GM19240 (cell line): ENCODE measurements around the gene ADGRB3.
"Not testable (repeated sequence)": the region's sequence is repeated elsewhere in the genome, so short reads cannot be mapped to it uniquely, and the experiment has no call there.

ENCODE experiments used
- DNase-seq: peaks from one replicate; pipeline ENCODE4 v3.0.0; 2011; ENCODE audit warnings: low spot score; ENCODE audit not compliant: insufficient read length

The ADGRB3 gene

DNA sequence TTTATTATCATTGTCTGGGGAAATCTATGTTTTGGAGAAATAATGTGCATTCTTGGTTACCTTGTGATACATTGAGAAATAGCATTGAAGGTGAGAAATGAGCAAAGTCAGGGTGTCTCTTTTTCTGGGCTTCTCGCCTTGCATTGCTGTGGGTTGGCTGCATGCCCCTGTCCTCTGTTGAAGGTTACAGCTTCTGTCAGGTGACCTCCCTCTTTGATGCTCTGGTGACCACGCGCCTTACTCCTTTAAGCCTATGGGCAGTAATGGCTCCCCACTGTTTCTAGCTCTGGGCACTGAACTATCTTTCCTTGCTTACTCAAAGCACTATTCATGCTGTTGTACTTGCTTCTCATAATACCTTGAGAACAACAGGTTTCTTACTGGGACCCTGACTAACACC lies 14.6 kb downstream of the ADGRB3 start:
- DNase-seq: no peak

GRCh38 chr6:68650142-68650541 lies 15.1 kb downstream of the ADGRB3 start:
- no peak for DNase-seq

GRCh38 chr6:68651011-68651985 lies 16.2 kb downstream of the ADGRB3 start:
- DNase-seq: no peak

GRCh38 chr6:68652117-68652536 lies 17.0 kb downstream of the ADGRB3 start:
- DNase-seq: no peak

GRCh38 chr6:68653074-68653705 lies 18.1 kb downstream of the ADGRB3 start:
- no peak for DNase-seq

GRCh38 chr6:68653706-68654089 lies 18.6 kb downstream of the ADGRB3 start:
- no peak for DNase-seq

DNA sequence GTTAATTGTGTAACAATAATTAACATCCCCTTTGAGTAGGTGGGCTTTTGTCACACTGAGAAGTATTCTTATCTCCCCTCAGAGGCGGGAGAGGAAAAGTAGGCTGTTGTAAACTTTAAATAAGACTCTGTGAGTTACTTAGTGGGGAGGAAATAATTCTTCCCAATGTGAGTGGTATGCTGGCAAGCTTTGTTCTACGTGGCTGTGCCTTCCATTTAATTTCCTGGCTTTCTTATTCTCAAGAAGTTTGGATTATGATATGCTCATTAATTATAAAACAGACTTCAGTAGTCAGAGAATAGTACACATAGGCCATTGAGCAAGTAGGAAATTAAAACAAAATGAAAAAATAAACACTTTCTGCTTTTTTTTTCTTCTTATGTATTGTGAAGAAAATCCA lies 19.1 kb downstream of the ADGRB3 start:
- DNase-seq: no peak

DNA sequence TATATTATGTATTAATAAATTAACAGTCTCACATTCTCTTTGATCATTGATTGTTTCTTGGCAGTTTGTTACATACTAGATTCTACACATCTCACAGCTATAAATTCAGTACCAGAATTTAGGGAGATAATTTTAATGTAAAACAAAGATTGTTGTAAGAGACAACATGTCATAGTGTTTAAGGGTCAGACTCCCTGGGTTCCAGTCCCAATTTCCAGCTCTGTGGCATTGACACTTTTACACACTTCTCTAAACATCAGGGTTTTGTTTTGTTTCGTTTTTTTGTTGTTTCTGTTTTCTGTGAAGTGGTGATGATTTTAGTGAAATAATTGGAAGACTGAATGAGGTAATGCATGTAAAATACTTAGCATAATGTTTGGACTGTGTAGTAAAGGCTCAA lies 19.9 kb downstream of the ADGRB3 start:
- no peak for DNase-seq

- no peak for DNase-seq
Measured at GRCh38 chr6:68657374-68658139, 22.5 kb downstream of the ADGRB3 start.

- no peak for DNase-seq
Measured at GRCh38 chr6:68658338-68658737, 23.3 kb downstream of the ADGRB3 start.

- no peak for DNase-seq
Measured at GRCh38 chr6:68673255-68673654, 38.2 kb downstream of the ADGRB3 start.

- DNase-seq: no peak
Measured at GRCh38 chr6:68675548-68675947, 40.5 kb downstream of the ADGRB3 start.

DNA sequence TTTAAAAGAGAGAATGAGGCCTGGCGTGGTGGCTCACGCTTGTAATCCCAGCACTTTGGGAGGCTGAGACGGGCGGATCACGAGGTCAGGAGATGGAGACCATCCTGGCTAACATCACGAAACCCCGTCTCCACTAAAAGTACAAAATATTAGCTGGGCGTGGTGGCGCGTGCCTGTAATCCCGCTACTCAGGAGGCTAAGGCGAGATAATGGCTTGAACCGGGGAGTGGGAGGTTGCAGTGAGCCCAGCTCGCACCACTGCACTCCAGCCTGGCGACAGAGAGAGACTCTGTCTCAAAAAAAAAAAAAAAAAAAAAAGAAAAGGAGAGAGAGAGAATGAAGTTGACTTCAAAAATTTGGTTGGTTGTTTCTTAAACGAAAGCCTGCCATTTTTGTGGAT lies 41.0 kb downstream of the ADGRB3 start:
- DNase-seq: not testable (repeated sequence)

DNA sequence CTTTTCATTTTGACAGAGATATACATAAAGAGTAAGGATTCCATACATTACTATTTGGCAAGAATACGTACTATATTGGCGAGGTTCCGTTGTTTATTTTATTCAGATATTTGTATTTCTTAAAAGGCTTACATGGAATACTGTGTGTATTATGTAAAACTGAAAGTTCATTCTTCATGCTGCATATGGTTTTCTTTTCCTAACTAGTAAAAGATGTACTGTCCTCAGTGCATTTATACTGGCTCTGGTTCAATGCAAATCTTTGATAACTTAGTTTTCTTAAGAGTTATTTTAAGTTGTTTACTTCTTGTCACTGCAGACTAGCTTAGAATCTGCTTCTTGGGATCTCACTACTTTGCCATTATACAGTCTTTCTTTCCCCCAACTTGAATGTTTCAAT lies 42.0 kb downstream of the ADGRB3 start:
- DNase-seq: no peak

DNA sequence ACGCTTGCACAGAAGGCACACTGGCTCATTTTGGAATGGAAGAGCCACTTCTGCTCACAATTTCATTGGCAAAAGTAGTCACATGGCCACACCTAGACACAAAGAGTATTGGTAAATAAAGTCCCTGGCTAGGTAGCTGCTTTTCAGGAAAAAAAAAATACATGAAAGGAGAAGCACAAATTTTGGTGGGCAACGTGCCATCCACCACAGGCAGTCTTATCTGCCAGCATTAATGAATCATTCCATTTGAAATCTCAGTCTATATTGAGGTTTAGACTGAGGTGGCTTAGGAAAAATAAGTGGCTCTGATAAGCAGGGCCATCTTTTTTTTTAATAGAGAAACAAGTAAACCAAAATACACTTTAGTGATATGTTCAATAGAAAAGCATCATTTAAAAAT lies 44.3 kb downstream of the ADGRB3 start:
- DNase-seq: no peak

- no peak for DNase-seq
Measured at GRCh38 chr6:68680264-68680663, 45.2 kb downstream of the ADGRB3 start.

DNA sequence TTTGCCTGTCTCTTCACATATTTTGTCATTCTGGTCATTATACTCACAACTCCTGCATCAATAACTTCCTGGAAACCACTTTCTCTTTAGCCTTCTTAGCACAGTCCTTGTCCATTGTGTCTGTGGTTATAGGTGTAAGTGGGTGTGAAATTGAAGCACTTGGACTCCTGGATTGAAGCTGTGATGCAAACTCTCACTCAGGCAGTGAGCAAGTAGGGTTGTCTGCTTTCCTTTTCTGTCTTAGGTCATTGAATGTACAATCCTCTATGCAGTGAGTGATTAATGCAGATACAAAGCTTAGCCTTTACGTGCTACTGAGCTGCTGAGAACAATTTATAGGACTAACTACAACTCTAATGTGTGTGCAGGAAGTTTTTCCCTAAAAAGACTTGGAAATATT lies 54.8 kb downstream of the ADGRB3 start:
- DNase-seq: no peak

GRCh38 chr6:68691120-68691519 lies 56.0 kb downstream of the ADGRB3 start:
- no peak for DNase-seq

DNA sequence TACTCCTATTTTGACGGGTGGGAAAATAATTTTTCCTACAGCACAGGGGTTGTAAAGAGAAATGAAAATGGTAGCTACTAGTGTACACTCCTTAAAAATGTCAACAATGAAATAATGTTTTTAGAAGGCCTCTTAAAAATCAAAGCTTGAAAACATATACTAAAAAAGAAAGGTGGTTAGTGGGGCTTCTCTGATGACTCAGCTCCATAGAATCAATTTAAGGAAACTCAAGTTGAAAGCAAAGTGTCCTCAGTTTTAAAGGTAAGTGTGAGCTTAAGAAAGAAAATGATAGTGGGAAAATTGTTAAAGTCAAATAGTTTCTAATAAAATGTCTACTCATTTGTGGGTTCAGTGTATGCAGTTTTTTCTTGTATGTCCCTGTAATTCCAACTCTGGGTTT lies 58.2 kb downstream of the ADGRB3 start:
- no peak for DNase-seq

DNA sequence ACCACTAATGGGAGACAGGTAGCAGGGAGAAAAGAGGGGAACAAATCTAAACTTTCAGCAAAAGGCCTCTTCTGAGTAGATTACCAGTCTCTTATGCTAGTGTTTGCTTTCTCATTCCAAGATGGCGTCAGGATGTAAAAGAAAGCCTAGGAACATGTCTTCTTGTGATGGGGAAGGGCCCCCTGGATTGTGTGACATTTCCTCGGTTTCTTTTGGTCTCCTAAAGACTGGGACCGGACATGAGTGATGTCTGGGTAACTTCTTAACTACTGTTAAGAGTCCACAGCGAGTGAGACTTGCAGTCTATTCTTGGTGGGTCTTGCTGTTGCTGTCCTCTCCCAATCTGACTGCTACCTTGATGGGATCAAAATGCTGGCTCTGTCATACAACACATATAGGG lies 60.3 kb downstream of the ADGRB3 start:
- DNase-seq: no peak

DNA sequence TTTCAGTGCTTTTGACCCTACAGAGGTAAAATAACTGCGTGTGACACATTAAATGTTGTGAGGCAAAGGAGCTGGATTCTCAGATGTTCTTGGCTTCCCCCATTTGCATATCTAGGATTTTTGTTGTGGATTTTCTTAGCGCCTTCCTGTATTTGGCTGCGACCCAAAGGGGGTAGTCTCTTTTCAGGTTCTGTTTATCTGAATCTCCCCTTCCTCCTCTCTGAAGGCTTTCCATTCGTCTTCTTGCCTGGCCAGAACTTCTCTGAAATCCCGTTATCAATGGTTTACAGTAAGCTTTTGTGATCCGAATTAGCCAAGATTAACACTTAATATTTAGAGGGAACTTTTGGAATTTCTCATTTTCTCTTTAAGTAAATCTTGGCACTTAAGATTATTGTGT lies 60.8 kb downstream of the ADGRB3 start:
- DNase-seq: no peak

DNA sequence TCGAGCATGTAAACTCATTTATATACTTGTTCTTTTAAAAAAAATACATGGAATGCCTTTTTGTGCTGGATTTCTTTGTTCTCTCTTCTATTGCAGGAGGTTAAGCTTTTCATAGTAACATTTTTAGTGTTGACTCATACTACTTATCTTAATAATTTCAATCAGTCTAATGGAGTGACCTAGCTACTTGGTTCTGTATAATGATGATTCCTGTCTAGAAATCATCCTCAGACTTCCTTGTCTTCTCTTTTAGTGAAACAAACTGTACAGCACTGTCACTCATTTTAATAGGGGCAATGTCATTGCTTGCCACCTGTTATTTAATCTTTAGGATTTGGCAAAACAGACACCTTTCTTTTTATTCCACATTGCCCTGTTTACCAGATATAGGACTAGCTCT lies 62.3 kb downstream of the ADGRB3 start:
- DNase-seq: no peak
